ENCODE results near the gene NPLOC4.
A peak's percentile ranks its signal among the peaks of the same experiment; 100 is the strongest.

The NPLOC4 gene

GRCh38 chr17:81511804-81512561 lies 124.9 kb downstream of the NPLOC4 start (continued):
- peak; percentile 32; the same call in 1 of the 2 replicates for TF ChIP-seq EGR2 (tag by site-specific recombination; IDR thresholded peaks at IDR 0.05; ENCODE audit: low read depth)
- TF ChIP-seq, protein P1, sequence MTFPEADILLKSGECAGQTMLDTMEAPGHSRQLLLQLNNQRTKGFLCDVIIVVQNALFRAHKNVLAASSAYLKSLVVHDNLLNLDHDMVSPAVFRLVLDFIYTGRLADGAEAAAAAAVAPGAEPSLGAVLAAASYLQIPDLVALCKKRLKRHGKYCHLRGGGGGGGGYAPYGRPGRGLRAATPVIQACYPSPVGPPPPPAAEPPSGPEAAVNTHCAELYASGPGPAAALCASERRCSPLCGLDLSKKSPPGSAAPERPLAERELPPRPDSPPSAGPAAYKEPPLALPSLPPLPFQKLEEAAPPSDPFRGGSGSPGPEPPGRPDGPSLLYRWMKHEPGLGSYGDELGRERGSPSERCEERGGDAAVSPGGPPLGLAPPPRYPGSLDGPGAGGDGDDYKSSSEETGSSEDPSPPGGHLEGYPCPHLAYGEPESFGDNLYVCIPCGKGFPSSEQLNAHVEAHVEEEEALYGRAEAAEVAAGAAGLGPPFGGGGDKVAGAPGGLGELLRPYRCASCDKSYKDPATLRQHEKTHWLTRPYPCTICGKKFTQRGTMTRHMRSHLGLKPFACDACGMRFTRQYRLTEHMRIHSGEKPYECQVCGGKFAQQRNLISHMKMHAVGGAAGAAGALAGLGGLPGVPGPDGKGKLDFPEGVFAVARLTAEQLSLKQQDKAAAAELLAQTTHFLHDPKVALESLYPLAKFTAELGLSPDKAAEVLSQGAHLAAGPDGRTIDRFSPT (tag by site-specific recombination; IDR thresholded peaks at IDR 0.05): peak; percentile 46
- peak; percentile 78 for TF ChIP-seq ZIC2 (tag by site-specific recombination; IDR thresholded peaks at IDR 0.05)
- no peak for TF ChIP-seq ZNF654 (tag by site-specific recombination; IDR thresholded peaks at IDR 0.05; ENCODE audit: low read depth)
- TF ChIP-seq GLIS2 (tag by site-specific recombination; IDR thresholded peaks at IDR 0.05): peak; percentile 74
- peak; percentile 72; the same call in 1 of the 2 replicates for TF ChIP-seq BCL11B (tag by site-specific recombination; IDR thresholded peaks at IDR 0.05; ENCODE audit: low read depth)
- 0 out of 2 replicates have a peak, but pooled peaks have one; percentile 14 for TF ChIP-seq ZBTB20 (tag by site-specific recombination; IDR thresholded peaks at IDR 0.05)
- TF ChIP-seq ZNF266 (tag by site-specific recombination; IDR thresholded peaks at IDR 0.05; ENCODE audit: low read depth): peak; percentile 8; the same call in 1 of the 2 replicates
- no peak for TF ChIP-seq ZNF677 (tag by site-specific recombination; IDR thresholded peaks at IDR 0.05)
- no peak for TF ChIP-seq ZNF324 (tag by site-specific recombination; IDR thresholded peaks at IDR 0.05)
- no peak for TF ChIP-seq SETDB1 (IDR thresholded peaks at IDR 0.05; ENCODE audit: insufficient read length, low read length)
- TF ChIP-seq, protein P2, sequence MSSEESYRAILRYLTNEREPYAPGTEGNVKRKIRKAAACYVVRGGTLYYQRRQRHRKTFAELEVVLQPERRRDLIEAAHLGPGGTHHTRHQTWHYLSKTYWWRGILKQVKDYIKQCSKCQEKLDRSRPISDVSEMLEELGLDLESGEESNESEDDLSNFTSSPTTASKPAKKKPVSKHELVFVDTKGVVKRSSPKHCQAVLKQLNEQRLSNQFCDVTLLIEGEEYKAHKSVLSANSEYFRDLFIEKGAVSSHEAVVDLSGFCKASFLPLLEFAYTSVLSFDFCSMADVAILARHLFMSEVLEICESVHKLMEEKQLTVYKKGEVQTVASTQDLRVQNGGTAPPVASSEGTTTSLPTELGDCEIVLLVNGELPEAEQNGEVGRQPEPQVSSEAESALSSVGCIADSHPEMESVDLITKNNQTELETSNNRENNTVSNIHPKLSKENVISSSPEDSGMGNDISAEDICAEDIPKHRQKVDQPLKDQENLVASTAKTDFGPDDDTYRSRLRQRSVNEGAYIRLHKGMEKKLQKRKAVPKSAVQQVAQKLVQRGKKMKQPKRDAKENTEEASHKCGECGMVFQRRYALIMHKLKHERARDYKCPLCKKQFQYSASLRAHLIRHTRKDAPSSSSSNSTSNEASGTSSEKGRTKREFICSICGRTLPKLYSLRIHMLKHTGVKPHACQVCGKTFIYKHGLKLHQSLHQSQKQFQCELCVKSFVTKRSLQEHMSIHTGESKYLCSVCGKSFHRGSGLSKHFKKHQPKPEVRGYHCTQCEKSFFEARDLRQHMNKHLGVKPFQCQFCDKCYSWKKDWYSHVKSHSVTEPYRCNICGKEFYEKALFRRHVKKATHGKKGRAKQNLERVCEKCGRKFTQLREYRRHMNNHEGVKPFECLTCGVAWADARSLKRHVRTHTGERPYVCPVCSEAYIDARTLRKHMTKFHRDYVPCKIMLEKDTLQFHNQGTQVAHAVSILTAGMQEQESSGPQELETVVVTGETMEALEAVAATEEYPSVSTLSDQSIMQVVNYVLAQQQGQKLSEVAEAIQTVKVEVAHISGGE (tag by site-specific recombination; conservative IDR thresholded peaks at IDR 0.05; ENCODE audit: low read depth): peak; percentile 47
- TF ChIP-seq ZNF596 (tag by site-specific recombination; IDR thresholded peaks at IDR 0.05): no peak
- TF ChIP-seq ZNF544 (tag by site-specific recombination; IDR thresholded peaks at IDR 0.05): no peak
- TF ChIP-seq ZNF621 (tag by site-specific recombination; IDR thresholded peaks at IDR 0.05): no peak
- peak; percentile 4; the same call in 1 of the 2 replicates for TF ChIP-seq ZNF623 (tag by site-specific recombination; IDR thresholded peaks at IDR 0.05)
- TF ChIP-seq ZNF488 (tag by site-specific recombination; IDR thresholded peaks at IDR 0.05): no peak
- peak; percentile 78; the same call in 1 of the 2 replicates for TF ChIP-seq HOXC10 (CRISPR knock-in tag; IDR thresholded peaks at IDR 0.05)
- TF ChIP-seq SP7 (tag by site-specific recombination; IDR thresholded peaks at IDR 0.05): no peak
- TF ChIP-seq HOXD13 (CRISPR knock-in tag; IDR thresholded peaks at IDR 0.05; ENCODE audit: borderline replicate concordance): no peak; the same call in 1 of the 2 replicates
- TF ChIP-seq ZNF777 (tag by site-specific recombination; IDR thresholded peaks at IDR 0.05; ENCODE audit: borderline replicate concordance): no peak
- no peak for TF ChIP-seq SCRT2 (tag by site-specific recombination; IDR thresholded peaks at IDR 0.05)
- peak; percentile 72 for TF ChIP-seq ZNF501 (tag by site-specific recombination; IDR thresholded peaks at IDR 0.05)
- TF ChIP-seq ZFHX2 (tag by site-specific recombination; conservative IDR thresholded peaks at IDR 0.05): peak; percentile 56
- TF ChIP-seq OVOL3 (tag by site-specific recombination; IDR thresholded peaks at IDR 0.05): no peak
- no peak for TF ChIP-seq ZNF10 (tag by site-specific recombination; IDR thresholded peaks at IDR 0.05)
- 0 out of 2 replicates have a peak, but pooled peaks have one; percentile 24 for TF ChIP-seq ZNF776 (tag by site-specific recombination; IDR thresholded peaks at IDR 0.05; ENCODE audit: borderline replicate concordance)
- peak; percentile 32 for TF ChIP-seq WT1 (tag by site-specific recombination; IDR thresholded peaks at IDR 0.05)
- TF ChIP-seq ZNF148 (tag by site-specific recombination; IDR thresholded peaks at IDR 0.05; ENCODE audit: borderline replicate concordance): no peak
- TF ChIP-seq, protein P3, sequence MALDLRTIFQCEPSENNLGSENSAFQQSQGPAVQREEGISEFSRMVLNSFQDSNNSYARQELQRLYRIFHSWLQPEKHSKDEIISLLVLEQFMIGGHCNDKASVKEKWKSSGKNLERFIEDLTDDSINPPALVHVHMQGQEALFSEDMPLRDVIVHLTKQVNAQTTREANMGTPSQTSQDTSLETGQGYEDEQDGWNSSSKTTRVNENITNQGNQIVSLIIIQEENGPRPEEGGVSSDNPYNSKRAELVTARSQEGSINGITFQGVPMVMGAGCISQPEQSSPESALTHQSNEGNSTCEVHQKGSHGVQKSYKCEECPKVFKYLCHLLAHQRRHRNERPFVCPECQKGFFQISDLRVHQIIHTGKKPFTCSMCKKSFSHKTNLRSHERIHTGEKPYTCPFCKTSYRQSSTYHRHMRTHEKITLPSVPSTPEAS (tag by site-specific recombination; IDR thresholded peaks at IDR 0.05): no peak

Data from HEK293 (cell line).